GM19455 (cell line): Measurements from ENCODE around the gene CKMT1B.
"Not testable (repeated sequence)": the region's sequence is repeated elsewhere in the genome, so short reads cannot be mapped to it uniquely, and the experiment has no call there.

ENCODE experiments used
- ATAC-seq: cut with Tn5 transposase; IDR thresholded peaks from one replicate; pipeline ENCODE4 v1.9.1; 2021; ENCODE audit not compliant: unreplicated experiment

Gene CKMT1B

GRCh38 chr15:43626937-43627336, 33.1 kb downstream of the CKMT1B start:
- ATAC-seq, result not testable (repeated sequence)

- not testable (repeated sequence) for ATAC-seq
These were observed 44.8 kb downstream of the CKMT1B start for GRCh38 chr15:43638464-43639204.
